ENCODE data around the gene SH3RF3. TPM values are rescaled to one million over a fixed set of nuclear protein-coding genes. Genes with fewer than 3 reads are reported as not detected.

Gene SH3RF3
- total RNA-seq, 2 experiments from 2014 or later: 1.9 to 2.3 TPM

- Mint-ChIP-seq H3K4me3 (no peak overlapping the region), H3K27me3 (no peaks in the 10 kb centered on the region), H3K27ac (no peak overlapping the region), H3K36me3 (ENCODE audit: low read depth) (no peaks in the 10 kb centered on the region), H3K9me3 (no peaks in the 10 kb centered on the region), H3K4me1 (ENCODE audit: low read depth) (peaks cover 13% of the 10 kb centered on the region)
- intact Hi-C loops (cut with micrococcal nuclease): no loop called here
- TF ChIP-seq, protein P1, sequence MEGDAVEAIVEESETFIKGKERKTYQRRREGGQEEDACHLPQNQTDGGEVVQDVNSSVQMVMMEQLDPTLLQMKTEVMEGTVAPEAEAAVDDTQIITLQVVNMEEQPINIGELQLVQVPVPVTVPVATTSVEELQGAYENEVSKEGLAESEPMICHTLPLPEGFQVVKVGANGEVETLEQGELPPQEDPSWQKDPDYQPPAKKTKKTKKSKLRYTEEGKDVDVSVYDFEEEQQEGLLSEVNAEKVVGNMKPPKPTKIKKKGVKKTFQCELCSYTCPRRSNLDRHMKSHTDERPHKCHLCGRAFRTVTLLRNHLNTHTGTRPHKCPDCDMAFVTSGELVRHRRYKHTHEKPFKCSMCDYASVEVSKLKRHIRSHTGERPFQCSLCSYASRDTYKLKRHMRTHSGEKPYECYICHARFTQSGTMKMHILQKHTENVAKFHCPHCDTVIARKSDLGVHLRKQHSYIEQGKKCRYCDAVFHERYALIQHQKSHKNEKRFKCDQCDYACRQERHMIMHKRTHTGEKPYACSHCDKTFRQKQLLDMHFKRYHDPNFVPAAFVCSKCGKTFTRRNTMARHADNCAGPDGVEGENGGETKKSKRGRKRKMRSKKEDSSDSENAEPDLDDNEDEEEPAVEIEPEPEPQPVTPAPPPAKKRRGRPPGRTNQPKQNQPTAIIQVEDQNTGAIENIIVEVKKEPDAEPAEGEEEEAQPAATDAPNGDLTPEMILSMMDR (IDR thresholded peaks at IDR 0.05): no peak
- ChIA-PET CTCF (no interaction called here), POLR2A (no interaction called here)
- DNase-seq (no peak), ATAC-seq (no peak)
These were observed 195.9 kb downstream of the SH3RF3 start for GRCh38 chr2:109324861-109325260.

DNA sequence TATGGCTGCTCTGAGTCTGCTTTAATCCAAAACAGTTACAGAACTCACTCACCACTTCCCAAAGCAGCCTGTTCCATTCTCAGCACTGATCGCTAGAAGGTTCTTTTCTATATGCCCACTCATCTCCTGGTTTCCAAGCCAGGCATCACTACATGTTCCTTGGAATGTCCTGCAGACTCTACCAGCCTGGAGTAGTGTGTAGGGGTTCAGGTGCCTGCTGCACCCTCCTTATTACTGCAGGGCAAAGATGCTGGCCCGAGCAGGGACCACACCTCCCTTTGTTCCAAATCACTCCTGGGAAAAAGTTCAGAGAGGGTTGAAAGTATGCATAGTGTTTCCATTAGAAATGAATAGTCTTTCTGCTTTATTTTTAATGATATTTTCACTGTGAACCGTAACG lies 196.6 kb downstream of the SH3RF3 start:
- DNase-seq (no peak), ATAC-seq (no peak)
- Mint-ChIP-seq H3K36me3 (ENCODE audit: low read depth) (no peaks in the 10 kb centered on the region), H3K9me3 (no peaks in the 10 kb centered on the region), H3K4me1 (ENCODE audit: low read depth) (peaks cover 6% of the 10 kb centered on the region), H3K27me3 (no peaks in the 10 kb centered on the region), H3K4me3 (no peak overlapping the region), H3K27ac (no peak overlapping the region)
- intact Hi-C loops (cut with micrococcal nuclease): no loop called here
- ChIA-PET POLR2A (no interaction called here), CTCF (no interaction called here)
- TF ChIP-seq, protein P1 (IDR thresholded peaks at IDR 0.05): no peak

DNA sequence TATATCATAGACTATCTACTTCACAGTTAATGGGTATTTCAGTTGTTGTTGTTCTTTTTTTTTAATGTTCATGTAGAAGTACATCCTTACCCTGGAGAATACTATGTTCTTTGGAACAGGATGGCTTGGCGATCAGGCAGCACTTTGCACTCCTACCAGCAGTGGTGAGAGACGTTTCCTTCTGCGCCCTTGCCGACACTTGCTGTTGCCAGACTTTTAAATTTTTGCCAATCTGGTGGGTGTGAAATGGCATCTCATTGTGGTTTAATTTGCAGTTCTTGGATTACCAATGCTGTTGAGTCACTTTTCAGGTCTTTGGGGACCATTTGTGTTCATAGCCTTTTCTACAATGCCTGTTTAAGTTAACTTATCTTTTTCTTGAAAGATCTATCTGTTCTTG lies 197.3 kb downstream of the SH3RF3 start:
- intact Hi-C loops (cut with micrococcal nuclease): no loop called here
- Mint-ChIP-seq H3K4me3 (no peak overlapping the region), H3K9me3 (no peaks in the 10 kb centered on the region), H3K36me3 (ENCODE audit: low read depth) (no peaks in the 10 kb centered on the region), H3K27ac (no peak overlapping the region), H3K27me3 (no peaks in the 10 kb centered on the region), H3K4me1 (ENCODE audit: low read depth) (peaks cover 5% of the 10 kb centered on the region)
- ATAC-seq: no peak
- TF ChIP-seq, protein P1 (IDR thresholded peaks at IDR 0.05): no peak
- ChIA-PET POLR2A (no interaction called here), CTCF (no interaction called here)
- no peak for DNase-seq

DNA sequence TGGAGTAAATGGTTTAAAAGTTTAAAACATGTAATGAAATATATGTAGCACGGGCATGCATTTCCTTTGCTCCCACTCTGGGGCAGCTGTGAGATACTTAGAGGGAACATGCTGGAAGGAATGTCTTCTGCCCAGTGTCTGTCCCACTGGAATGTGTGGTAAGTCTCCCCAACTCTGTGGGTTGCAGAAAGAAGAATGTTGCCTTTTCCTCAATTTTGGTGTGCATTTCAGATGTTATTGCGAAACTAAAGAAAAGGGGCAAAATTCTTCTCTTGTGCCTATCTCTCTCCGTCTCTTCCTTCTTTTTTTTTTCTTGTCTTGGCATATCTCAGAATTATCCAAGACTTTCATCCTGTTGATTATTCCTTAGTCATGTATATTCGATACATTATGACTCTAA lies 201.1 kb downstream of the SH3RF3 start:
- ATAC-seq (no peak), DNase-seq (no peak)
- TF ChIP-seq, protein P1 (IDR thresholded peaks at IDR 0.05): no peak
- peaks cover 18% of the 10 kb centered on the region for H3K4me1 Mint-ChIP-seq (ENCODE audit: low read depth)
- H3K27me3 Mint-ChIP-seq: no peaks in the 10 kb centered on the region
- intact Hi-C loops (cut with micrococcal nuclease): loop anchor here (10.0 kb wide), 1 partner anchor 115 kb away; no protein-coding TSS in a partner anchor
- ChIA-PET CTCF (no interaction called here), POLR2A (no interaction called here)
- no peak overlapping the region for H3K4me3 Mint-ChIP-seq
- no peak overlapping the region for H3K27ac Mint-ChIP-seq
- H3K36me3 Mint-ChIP-seq (ENCODE audit: low read depth): no peaks in the 10 kb centered on the region
- H3K9me3 Mint-ChIP-seq: no peaks in the 10 kb centered on the region

GRCh38 chr2:109331081-109331480 lies 202.1 kb downstream of the SH3RF3 start:
- ChIA-PET POLR2A (no interaction called here), CTCF (no interaction called here)
- TF ChIP-seq, protein P1 (IDR thresholded peaks at IDR 0.05): no peak
- H3K9me3 Mint-ChIP-seq: no peaks in the 10 kb centered on the region
- no peak overlapping the region for H3K4me3 Mint-ChIP-seq
- DNase-seq: no peak
- H3K27me3 Mint-ChIP-seq: no peaks in the 10 kb centered on the region
- intact Hi-C loops (cut with micrococcal nuclease): loop anchor here (10.0 kb wide), 1 partner anchor 116 kb away; no protein-coding TSS in a partner anchor
- H3K36me3 Mint-ChIP-seq (ENCODE audit: low read depth): no peaks in the 10 kb centered on the region
- H3K27ac Mint-ChIP-seq: no peak overlapping the region
- ATAC-seq: no peak
- peaks cover 25% of the 10 kb centered on the region for H3K4me1 Mint-ChIP-seq (ENCODE audit: low read depth)

Measured in activated CD8-positive, alpha-beta T cell treated with anti-CD3 and anti-CD28 coated beads for 36 hours (primary cell).